Measurements from ENCODE around the gene FNDC3B.

- TF ChIP-seq CTCF (IDR thresholded peaks at IDR 0.05; ENCODE audit: insufficient read depth, low read length, poor library complexity, severe bottlenecking), result no peak
- no peak for TF ChIP-seq EZH2phosphoT487 (conservative IDR thresholded peaks at IDR 0.05; ENCODE audit: low read length)
These were observed 220.4 kb downstream of the FNDC3B start for GRCh38 chr3:172259726-172260248.

Measured in SU-DHL-6 (cell line).